Measurements from ENCODE around the gene SASH1. TPM values are rescaled to one million over a fixed set of nuclear protein-coding genes. Genes with fewer than 3 reads are reported as not detected.

The SASH1 gene
- total RNA-seq, 2 donors from 2014 or later: 21.0 to 49.8 TPM

- intact Hi-C loops (cut with DNase I): no loop called here
- ATAC-seq: no peak
- Histone ChIP-seq H3K27ac (no peak overlapping the region), H3K9me3 (no peaks in the 10 kb centered on the region), H3K4me1 (no peaks in the 10 kb centered on the region), H3K36me3 (replicated peaks in 1 of 2; ENCODE audit: insufficient read depth in 1 of 2, low read depth in 2 of 2) (no peaks in the 10 kb centered on the region), H3K27me3 (no peaks in the 10 kb centered on the region), H3K4me3 (no peak overlapping the region)
- TF ChIP-seq POLR2A (IDR thresholded peaks at IDR 0.05) (no peak), CTCF (IDR thresholded peaks at IDR 0.05) (no peak)
- DNase-seq: no peak
- 89% methylated on average over 6 of the region's 6 CpGs for WGBS, 2 donors
Measured at GRCh38 chr6:148445620-148446019, 103.0 kb downstream of the SASH1 start.

GRCh38 chr6:148446681-148447080, 104.0 kb downstream of the SASH1 start:
- intact Hi-C loops (cut with DNase I): no loop called here
- TF ChIP-seq CTCF (IDR thresholded peaks at IDR 0.05) (no peak), POLR2A (IDR thresholded peaks at IDR 0.05) (no peak)
- 92 to 95% methylated on average over 3 of the region's 3 CpGs for WGBS, 2 donors

GRCh38 chr6:148447521-148448230, 105.0 kb downstream of the SASH1 start:
- intact Hi-C loops (cut with DNase I): no loop called here
- no peaks in the 10 kb centered on the region for H3K4me1 ChIP-seq
- TF ChIP-seq POLR2A (IDR thresholded peaks at IDR 0.05) (no peak), CTCF (IDR thresholded peaks at IDR 0.05) (no peak)
- no peaks in the 10 kb centered on the region for H3K27me3 ChIP-seq
- ATAC-seq: no peak
- H3K4me3 ChIP-seq: no peak overlapping the region
- DNase-seq: no peak
- no peaks in the 10 kb centered on the region for H3K36me3 ChIP-seq (replicated peaks in 1 of 2; ENCODE audit: insufficient read depth in 1 of 2, low read depth in 2 of 2)
- no peaks in the 10 kb centered on the region for H3K9me3 ChIP-seq
- no peak overlapping the region for H3K27ac ChIP-seq
- 76 to 84% methylated on average over 10 to 12 of the region's 12 CpGs for WGBS, 2 donors

More at GRCh38 chr6:148446681-148447080, 104.0 kb downstream of the SASH1 start:
- Histone ChIP-seq H3K9me3 (no peaks in the 10 kb centered on the region), H3K4me3 (no peak overlapping the region), H3K27me3 (no peaks in the 10 kb centered on the region), H3K36me3 (replicated peaks in 1 of 2; ENCODE audit: insufficient read depth in 1 of 2, low read depth in 2 of 2) (no peaks in the 10 kb centered on the region), H3K27ac (no peak overlapping the region), H3K4me1 (no peaks in the 10 kb centered on the region)
- DNase-seq: no peak
- no peak for ATAC-seq

- ATAC-seq: no peak
- H3K4me3 ChIP-seq: no peak overlapping the region
Measured at GRCh38 chr6:148448369-148449012, 105.9 kb downstream of the SASH1 start.

GRCh38 chr6:148450866-148451265, 108.2 kb downstream of the SASH1 start:
- DNase-seq (no peak), ATAC-seq (no peak)
- no peak overlapping the region for H3K4me3 ChIP-seq
- no peaks in the 10 kb centered on the region for H3K36me3 ChIP-seq (replicated peaks in 1 of 2; ENCODE audit: insufficient read depth in 1 of 2, low read depth in 2 of 2)
- intact Hi-C loops (cut with DNase I): no loop called here
- no peaks in the 10 kb centered on the region for H3K9me3 ChIP-seq
- no peaks in the 10 kb centered on the region for H3K27me3 ChIP-seq
- H3K27ac ChIP-seq: no peak overlapping the region
- TF ChIP-seq POLR2A (IDR thresholded peaks at IDR 0.05): no peak
- TF ChIP-seq CTCF (IDR thresholded peaks at IDR 0.05): no peak
- H3K4me1 ChIP-seq: no peaks in the 10 kb centered on the region

More at GRCh38 chr6:148448369-148449012, 105.9 kb downstream of the SASH1 start:
- Histone ChIP-seq H3K27me3 (no peaks in the 10 kb centered on the region), H3K9me3 (no peaks in the 10 kb centered on the region), H3K4me1 (no peaks in the 10 kb centered on the region), H3K36me3 (replicated peaks in 1 of 2; ENCODE audit: insufficient read depth in 1 of 2, low read depth in 2 of 2) (no peaks in the 10 kb centered on the region), H3K27ac (no peak overlapping the region)
- TF ChIP-seq POLR2A (IDR thresholded peaks at IDR 0.05): no peak
- no peak for DNase-seq
- WGBS, 2 donors: 56 to 95% methylated on average over 6 of the region's 6 CpGs
- intact Hi-C loops (cut with DNase I): no loop called here

Data from body of pancreas (tissue), 4 donors.